Renal pelvis (tissue), 12 donors: ENCODE data around the gene KIAA1191. TPM values are rescaled to one million over a fixed set of nuclear protein-coding genes. Genes with fewer than 3 reads are reported as not detected.
"Not testable (repeated sequence)": the region's sequence is repeated elsewhere in the genome, so short reads cannot be mapped to it uniquely, and the experiment has no call there.

Source experiments
- DNase-seq: peaks from one replicate; pipeline ENCODE4 v3.0.0-alpha.2; 2013
- long read RNA-seq, 16 experiments: transcript quantifications; one replicate each; lab custom pipeline, GENCODE V29; 2026
- polyA plus RNA-seq, 3 donors: library from polyadenylated mRNA; unstranded; fragments of 120-200 nt; gene quantifications; one replicate each; pipeline ENCODE4 v1.2.1, GENCODE V29; 2013; ENCODE audit not compliant: insufficient read length in 3 of 3

The KIAA1191 gene
- 100 to 1,000 TPM; 134 to 173 (median 157) TPM for polyA plus RNA-seq
- long read RNA-seq, donor 1, transcript KIAA1191-201 (9 exons, 2,991 nt): major isoform, 18 of 43 reads
- long read RNA-seq, donor 1, partial matches to known transcripts: 16 of 43 reads
- long read RNA-seq, donor 1, other reads (novel, unspliced or antisense): 0 of 43 reads
- long read RNA-seq, donor 2, transcript KIAA1191-201 (9 exons, 2,991 nt): major isoform, 33 of 48 reads
- long read RNA-seq, donor 2, partial matches to known transcripts: 12 of 48 reads
- long read RNA-seq, donor 2, other reads (novel, unspliced or antisense): 0 of 48 reads
- long read RNA-seq, donor 3, transcript KIAA1191-201 (9 exons, 2,991 nt): major isoform, 19 of 48 reads
- long read RNA-seq, donor 3, partial matches to known transcripts: 24 of 48 reads
- long read RNA-seq, donor 3, other reads (novel, unspliced or antisense): 0 of 48 reads
- long read RNA-seq, donor 4, transcript KIAA1191-201 (9 exons, 2,991 nt): major isoform, 14 of 28 reads
- long read RNA-seq, donor 4, transcript KIAA1191-202 (8 exons, 2,700 nt): minor isoform, 6 of 28 reads
- long read RNA-seq, donor 4, partial matches to known transcripts: 7 of 28 reads
- long read RNA-seq, donor 4, other reads (novel, unspliced or antisense): 0 of 28 reads
- long read RNA-seq, donor 5, transcript KIAA1191-201 (9 exons, 2,991 nt): major isoform, 10 of 41 reads
- long read RNA-seq, donor 5, partial matches to known transcripts: 29 of 41 reads
- long read RNA-seq, donor 5, other reads (novel, unspliced or antisense): 0 of 41 reads
- long read RNA-seq, donor 6, transcript KIAA1191-201 (9 exons, 2,991 nt): major isoform, 20 of 53 reads
- long read RNA-seq, donor 6, partial matches to known transcripts: 26 of 53 reads
- long read RNA-seq, donor 6, other reads (novel, unspliced or antisense): 0 of 53 reads
- long read RNA-seq, donor 7, transcript KIAA1191-201 (9 exons, 2,991 nt): major isoform, 26 of 66 reads
- long read RNA-seq, donor 7, partial matches to known transcripts: 36 of 66 reads
- long read RNA-seq, donor 7, other reads (novel, unspliced or antisense): 0 of 66 reads
- long read RNA-seq, donor 8, transcript KIAA1191-201 (9 exons, 2,991 nt): major isoform, 9 of 12 reads
- long read RNA-seq, donor 8, partial matches to known transcripts: 0 of 12 reads
- long read RNA-seq, donor 8, other reads (novel, unspliced or antisense): 0 of 12 reads
- long read RNA-seq, donor 9, transcript KIAA1191-201 (9 exons, 2,991 nt): major isoform, 28 of 60 reads
- long read RNA-seq, donor 9, transcript KIAA1191-202 (8 exons, 2,700 nt): minor isoform, 5 of 60 reads
- long read RNA-seq, donor 9, partial matches to known transcripts: 23 of 60 reads
- long read RNA-seq, donor 9, other reads (novel, unspliced or antisense): 0 of 60 reads
- long read RNA-seq, donor 10, transcript KIAA1191-201 (9 exons, 2,991 nt): major isoform, 20 of 62 reads
- long read RNA-seq, donor 10, partial matches to known transcripts: 38 of 62 reads
- long read RNA-seq, donor 10, other reads (novel, unspliced or antisense): 0 of 62 reads
- long read RNA-seq, donor 11, transcript KIAA1191-201 (9 exons, 2,991 nt): major isoform, 16 of 52 reads
- long read RNA-seq, donor 11, partial matches to known transcripts: 31 of 52 reads
- long read RNA-seq, donor 11, other reads (novel, unspliced or antisense): 0 of 52 reads
- long read RNA-seq, donor 12, transcript KIAA1191-209 (2 exons, 562 nt): minor isoform, 7 of 74 reads
- long read RNA-seq, donor 12, transcript KIAA1191-201 (9 exons, 2,991 nt): major isoform, 29 of 74 reads
- long read RNA-seq, donor 12, transcript KIAA1191-202 (8 exons, 2,700 nt): minor isoform, 9 of 74 reads
- long read RNA-seq, donor 12, partial matches to known transcripts: 23 of 74 reads
- long read RNA-seq, donor 12, other reads (novel, unspliced or antisense): 0 of 74 reads
- long read RNA-seq, donor 13, transcript KIAA1191-201 (9 exons, 2,991 nt): major isoform, 9 of 38 reads
- long read RNA-seq, donor 13, partial matches to known transcripts: 21 of 38 reads
- long read RNA-seq, donor 13, other reads (novel, unspliced or antisense): 0 of 38 reads
- long read RNA-seq, donor 14, transcript KIAA1191-202 (8 exons, 2,700 nt): minor isoform, 5 of 141 reads
- long read RNA-seq, donor 14, transcript KIAA1191-201 (9 exons, 2,991 nt): major isoform, 34 of 141 reads
- long read RNA-seq, donor 14, partial matches to known transcripts: 99 of 141 reads
- long read RNA-seq, donor 14, other reads (novel, unspliced or antisense): 0 of 141 reads
- long read RNA-seq, donor 15, transcript KIAA1191-201 (9 exons, 2,991 nt): major isoform, 24 of 66 reads
- long read RNA-seq, donor 15, partial matches to known transcripts: 25 of 66 reads
- long read RNA-seq, donor 15, other reads (novel, unspliced or antisense): 5 of 66 reads
- long read RNA-seq, donor 16, transcript KIAA1191-202 (8 exons, 2,700 nt): minor isoform, 5 of 62 reads
- long read RNA-seq, donor 16, transcript KIAA1191-201 (9 exons, 2,991 nt): major isoform, 20 of 62 reads
- long read RNA-seq, donor 16, partial matches to known transcripts: 34 of 62 reads
- long read RNA-seq, donor 16, other reads (novel, unspliced or antisense): 0 of 62 reads

- peak; percentile 91 for DNase-seq
Measured at GRCh38 chr5:176361437-176362232, at the start of gene KIAA1191. KIAA1191 (minus strand) TSS chr5:176361764; CDS start chr5:176359508, 2,256 bp downstream.

- no peak for DNase-seq
Measured at GRCh38 chr5:176410486-176411180, 49.1 kb upstream of the KIAA1191 start.

GRCh38 chr5:176409765-176410164, 48.2 kb upstream of the KIAA1191 start:
- no peak for DNase-seq

- DNase-seq: no peak
Measured at GRCh38 chr5:176408590-176408989, 47.0 kb upstream of the KIAA1191 start.

- not testable (repeated sequence) for DNase-seq
Measured at GRCh38 chr5:176408252-176408573, 46.6 kb upstream of the KIAA1191 start.

GRCh38 chr5:176407456-176408251, 46.1 kb upstream of the KIAA1191 start:
- no peak for DNase-seq

GRCh38 chr5:176406436-176407052, 45.0 kb upstream of the KIAA1191 start:
- no peak for DNase-seq

GRCh38 chr5:176405656-176406435, 44.3 kb upstream of the KIAA1191 start:
- DNase-seq: no peak

GRCh38 chr5:176401281-176402205, 40.0 kb upstream of the KIAA1191 start:
- no peak for DNase-seq

GRCh38 chr5:176400382-176401156, 39.0 kb upstream of the KIAA1191 start:
- no peak for DNase-seq

GRCh38 chr5:176397736-176398420, 36.3 kb upstream of the KIAA1191 start:
- DNase-seq: no peak

GRCh38 chr5:176396330-176396729, 34.8 kb upstream of the KIAA1191 start:
- no peak for DNase-seq
